ENCODE data around the gene HSPA6.
A peak's percentile ranks its signal among the peaks of the same experiment; 100 is the strongest.
"Not testable (repeated sequence)": the region's sequence is repeated elsewhere in the genome, so short reads cannot be mapped to it uniquely, and the experiment has no call there.

HSPA6 gene

GRCh38 chr1:161505686-161506085 is 18.7 kb upstream of the HSPA6 start:
- DNase-seq, result no peak

GRCh38 chr1:161506336-161507223 is 17.8 kb upstream of the HSPA6 start:
- no peak for DNase-seq

- DNase-seq, result no peak
Measured at GRCh38 chr1:161510477-161510876, 13.9 kb upstream of the HSPA6 start.

GRCh38 chr1:161511018-161511755 is 13.2 kb upstream of the HSPA6 start:
- no peak for DNase-seq

- no peak for DNase-seq
Measured at GRCh38 chr1:161511756-161512060, 12.6 kb upstream of the HSPA6 start.

GRCh38 chr1:161512636-161513447 is 11.5 kb upstream of the HSPA6 start:
- DNase-seq, result not testable (repeated sequence)

- DNase-seq, result not testable (repeated sequence)
Measured at GRCh38 chr1:161513448-161513780, 10.9 kb upstream of the HSPA6 start.

GRCh38 chr1:161513953-161514352 is 10.4 kb upstream of the HSPA6 start:
- not testable (repeated sequence) for DNase-seq

- not testable (repeated sequence) for DNase-seq
Measured at GRCh38 chr1:161523041-161523816, 1.1 kb upstream of the HSPA6 start.

GRCh38 chr1:161524742-161525291 is 477 bp downstream of the HSPA6 start:
- not testable (repeated sequence) for DNase-seq

- DNase-seq, result not testable (repeated sequence)
Measured at GRCh38 chr1:161525321-161525720, 981 bp downstream of the HSPA6 start.

- DNase-seq, result not testable (repeated sequence)
Measured at GRCh38 chr1:161525918-161526317, 1.6 kb downstream of the HSPA6 start.

- DNase-seq, result not testable (repeated sequence)
Measured at GRCh38 chr1:161528550-161528949, 4.2 kb downstream of the HSPA6 start.

- not testable (repeated sequence) for DNase-seq
Measured at GRCh38 chr1:161529463-161530104, 5.2 kb downstream of the HSPA6 start.

- not testable (repeated sequence) for DNase-seq
Measured at GRCh38 chr1:161530158-161530557, 5.8 kb downstream of the HSPA6 start.

GRCh38 chr1:161530671-161531641 is 6.6 kb downstream of the HSPA6 start:
- peak; percentile 68 for DNase-seq

- no peak for DNase-seq
Measured at GRCh38 chr1:161531986-161532643, 7.8 kb downstream of the HSPA6 start.

GRCh38 chr1:161532644-161533567 is 8.6 kb downstream of the HSPA6 start:
- DNase-seq, result not testable (repeated sequence)

Measured in NCI-H1436 treated with DMSO at 0.1 percent for 48 hours (cell line).